ENCODE data around the gene MAPT. TPM values are rescaled to one million over a fixed set of nuclear protein-coding genes. Genes with fewer than 3 reads are reported as not detected.

MAPT gene
- total and polyA plus RNA-seq, 2 of the 4 experiments (the other 2 are of a cell fraction) = 0.18 to 0.19 TPM

DNA sequence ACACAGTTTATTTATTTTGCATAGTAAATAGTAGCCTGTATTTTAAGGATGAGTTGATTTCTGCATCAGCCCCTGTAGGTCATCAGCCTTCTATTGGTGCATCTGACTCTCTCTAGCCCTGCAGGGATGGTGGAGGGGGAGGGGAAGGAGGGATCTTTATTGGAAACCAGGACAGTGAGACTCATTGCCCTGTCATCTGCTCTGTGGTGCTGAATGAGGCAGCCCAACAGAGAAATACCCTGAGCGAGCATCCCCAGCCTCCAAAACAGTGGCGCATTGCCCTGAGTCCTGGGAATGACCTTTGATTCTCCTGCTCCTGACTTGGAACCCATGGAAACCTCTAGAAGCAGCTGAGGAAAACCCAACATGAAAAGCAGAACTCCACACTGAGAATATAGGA, 59.2 kb downstream of the MAPT start:
- no peak for ATAC-seq (ENCODE audit: low read depth)

More for the DNA sequence above, 59.2 kb downstream of the MAPT start:
- Histone ChIP-seq H2BK120ac (ENCODE audit: low read depth, low read length) (no peak overlapping the region), H3K36me3 (ENCODE audit: control insufficient read depth, insufficient read depth, low read length) (no peaks in the 10 kb centered on the region), H3K4me3 (ENCODE audit: insufficient read depth, low read depth, low read length) (no peak overlapping the region), H2BK15ac (ENCODE audit: low read depth, low read length) (no peak overlapping the region), H3K56ac (ENCODE audit: extremely low read depth, insufficient read depth, low read length) (no peak overlapping the region), H3K9me3 (ENCODE audit: control insufficient read depth, insufficient read depth, low read length) (no peaks in the 10 kb centered on the region), H3K79me1 (ENCODE audit: low read depth in 1 of 2, low read length in 2 of 2) (no peaks in the 10 kb centered on the region), H2AK9ac (replicated peaks; ENCODE audit: low read depth, low read length, poor library complexity) (no peak overlapping the region), H2BK5ac (ENCODE audit: low read depth, low read length, poor library complexity, severe bottlenecking) (no peak overlapping the region), H2AFZ (replicated peaks; ENCODE audit: low read length, poor library complexity) (no peak overlapping the region), H2BK20ac (ENCODE audit: low read depth, low read length) (no peak overlapping the region), H4K5ac (ENCODE audit: low read depth, low read length) (no peak overlapping the region), H3K4me2 (ENCODE audit: low read depth, low read length) (no peak overlapping the region), H4K91ac (ENCODE audit: insufficient read depth, low read depth, low read length) (no peak overlapping the region), H3K14ac (replicated peaks; ENCODE audit: low read depth, low read length) (no peak overlapping the region), H3K27me3 (ENCODE audit: control insufficient read depth, insufficient read depth, low read length) (peaks cover 42% of the 10 kb centered on the region), H2AK5ac (ENCODE audit: low read depth, low read length) (no peak overlapping the region), H3K27ac (ENCODE audit: insufficient read depth, low read length) (no peak overlapping the region), H3K9ac (ENCODE audit: low read depth, low read length) (no peak overlapping the region), H3K9me1 (ENCODE audit: insufficient read depth, low read length) (no peaks in the 10 kb centered on the region), H3K4ac (ENCODE audit: low read depth, low read length) (no peak overlapping the region), H3K18ac (ENCODE audit: low read depth, low read length) (no peak overlapping the region), H4K8ac (ENCODE audit: low read depth in 2 of 2, low read length in 2 of 2) (no peak overlapping the region), H3K23ac (ENCODE audit: low read depth, low read length) (no peak overlapping the region), H4K20me1 (ENCODE audit: insufficient read depth, low read length) (no peaks in the 10 kb centered on the region), H3K4me1 (ENCODE audit: control insufficient read depth, insufficient read depth, low read length) (no peaks in the 10 kb centered on the region)
- WGBS, 2 experiments (ENCODE audit: extremely low coverage in 2 of 2, insufficient read length in 1 of 2) = no CpG with 5 or more reads among the region's 2 CpGs
- no peak for TF ChIP-seq MAFK (IDR thresholded peaks at IDR 0.05; ENCODE audit: low read depth, low read length)
- no peak for TF ChIP-seq ELK1 (IDR thresholded peaks at IDR 0.05; ENCODE audit: borderline replicate concordance, low read depth, low read length)
- no peak for TF ChIP-seq NFE2L2 (IDR thresholded peaks at IDR 0.05; ENCODE audit: low read depth, low read length)
- no peak for TF ChIP-seq POLR2A (IDR thresholded peaks at IDR 0.05; ENCODE audit: low read depth, low read length)
- TF ChIP-seq MXI1 (IDR thresholded peaks at IDR 0.05; ENCODE audit: borderline replicate concordance, low read depth, low read length) = no peak
- TF ChIP-seq, protein P1, sequence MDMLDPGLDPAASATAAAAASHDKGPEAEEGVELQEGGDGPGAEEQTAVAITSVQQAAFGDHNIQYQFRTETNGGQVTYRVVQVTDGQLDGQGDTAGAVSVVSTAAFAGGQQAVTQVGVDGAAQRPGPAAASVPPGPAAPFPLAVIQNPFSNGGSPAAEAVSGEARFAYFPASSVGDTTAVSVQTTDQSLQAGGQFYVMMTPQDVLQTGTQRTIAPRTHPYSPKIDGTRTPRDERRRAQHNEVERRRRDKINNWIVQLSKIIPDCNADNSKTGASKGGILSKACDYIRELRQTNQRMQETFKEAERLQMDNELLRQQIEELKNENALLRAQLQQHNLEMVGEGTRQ (IDR thresholded peaks at IDR 0.05; ENCODE audit: low read depth, low read length) = no peak
- TF ChIP-seq CEBPB (IDR thresholded peaks at IDR 0.05; ENCODE audit: low read depth, low read length) = no peak
- TF ChIP-seq, protein P2, sequence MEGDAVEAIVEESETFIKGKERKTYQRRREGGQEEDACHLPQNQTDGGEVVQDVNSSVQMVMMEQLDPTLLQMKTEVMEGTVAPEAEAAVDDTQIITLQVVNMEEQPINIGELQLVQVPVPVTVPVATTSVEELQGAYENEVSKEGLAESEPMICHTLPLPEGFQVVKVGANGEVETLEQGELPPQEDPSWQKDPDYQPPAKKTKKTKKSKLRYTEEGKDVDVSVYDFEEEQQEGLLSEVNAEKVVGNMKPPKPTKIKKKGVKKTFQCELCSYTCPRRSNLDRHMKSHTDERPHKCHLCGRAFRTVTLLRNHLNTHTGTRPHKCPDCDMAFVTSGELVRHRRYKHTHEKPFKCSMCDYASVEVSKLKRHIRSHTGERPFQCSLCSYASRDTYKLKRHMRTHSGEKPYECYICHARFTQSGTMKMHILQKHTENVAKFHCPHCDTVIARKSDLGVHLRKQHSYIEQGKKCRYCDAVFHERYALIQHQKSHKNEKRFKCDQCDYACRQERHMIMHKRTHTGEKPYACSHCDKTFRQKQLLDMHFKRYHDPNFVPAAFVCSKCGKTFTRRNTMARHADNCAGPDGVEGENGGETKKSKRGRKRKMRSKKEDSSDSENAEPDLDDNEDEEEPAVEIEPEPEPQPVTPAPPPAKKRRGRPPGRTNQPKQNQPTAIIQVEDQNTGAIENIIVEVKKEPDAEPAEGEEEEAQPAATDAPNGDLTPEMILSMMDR (conservative IDR thresholded peaks at IDR 0.05; ENCODE audit: low read depth, low read length) = no peak
- no peak for TF ChIP-seq FOS (IDR thresholded peaks at IDR 0.05; ENCODE audit: low read depth, low read length)
- no peak for TF ChIP-seq RCOR1 (IDR thresholded peaks at IDR 0.05; ENCODE audit: insufficient replicate concordance, low read length)
- TF ChIP-seq RAD21 (IDR thresholded peaks at IDR 0.05; ENCODE audit: low read length) = no peak
- TF ChIP-seq SMC3 (IDR thresholded peaks at IDR 0.05; ENCODE audit: low read depth, low read length) = no peak
- TF ChIP-seq RFX5 (IDR thresholded peaks at IDR 0.05; ENCODE audit: low read depth, low read length) = no peak
- TF ChIP-seq MAZ (IDR thresholded peaks at IDR 0.05; ENCODE audit: borderline replicate concordance, low read depth, low read length) = no peak
- ChIA-PET POLR2A (ENCODE audit: unreplicated experiment) (no interaction called here), CTCF (no interaction called here)
- in situ Hi-C loops (cut with MboI; ENCODE audit: low sequenced_read_pairs) (no loop called here), dilution Hi-C loops (cut with HindIII; ENCODE audit: low sequenced_read_pairs, unreplicated experiment) (no loop called here), intact Hi-C loops (cut with micrococcal nuclease) (no loop called here)
- no peak for DNase-seq
- no TSS peak for BruUV-seq (replicated peaks)

Measured in IMR-90 (cell line).